HepG2 (cell line): ENCODE measurements around the gene EEF1E1. TPM values are rescaled to one million over a fixed set of nuclear protein-coding genes. Genes with fewer than 3 reads are reported as not detected.

Source experiments
- ATAC-seq: fragments of 200-7000 bp; cut with Tn5 transposase; 3 replicates; pipeline ENCODE4 v1.9.1; 2020; ENCODE audit warnings: mild to moderate bottlenecking, moderate library complexity
- BruUV-seq: library from RNA; stranded (reverse); fragments of 400-500 nt; replicated peaks from 2 replicates; lab custom pipeline; 2021; lab: Mats Ljungman, UMichigan
- CTCF ChIA-PET: fragments of 300-600 bp; formaldehyde crosslinking; extraction: SDS; loops from one replicate; lab custom pipeline; 2021; ENCODE audit warnings: low total read pairs, inconsistent platforms, low intra/inter-chr PET ratio; lab: Yijun Ruan, JAX
- POLR2A ChIA-PET: fragments of 350-600 bp; sonication (Branson Sonifier 250); formaldehyde crosslinking; loops from one replicate; lab custom pipeline; 2020; ENCODE audit warnings: antibody characterized with exemption, inconsistent platforms; lab: Yijun Ruan, JAX
- DNase-seq: peaks from one replicate; pipeline ENCODE4 v3.0.0-alpha.2; 2015; ENCODE audit warnings: low spot score
- FAIRE-seq: peaks from 3 replicates; lab custom pipeline; 2011; peaks lifted over from hg19 to GRCh38; lab: Jason Lieb, UNC
- H2AFZ ChIP-seq: one replicate; pipeline ENCODE4 v1.6.1; 2011; ENCODE audit warnings: low read length, inconsistent platforms
- H3K27ac ChIP-seq: fragments of 300-600 bp; 3 replicates; pipeline ENCODE4 v1.8.0; 2011; ENCODE audit warnings: mixed run types, mild to moderate bottlenecking, mixed read lengths, low read length, inconsistent platforms; ENCODE audit not compliant: insufficient read depth; ENCODE audit errors: extremely low read length
- H3K27me3 ChIP-seq, 2 experiments: fragments of 200-600 bp in 1 of 2; 2 replicates in 1 of 2; 3 replicates in 1 of 2; pipeline versions ENCODE4 v1.6.0 to v1.8.0; 2011; ENCODE audit warnings: low read length in 2 of 2, mild to moderate bottlenecking in 2 of 2, moderate library complexity in 2 of 2, inconsistent platforms in 1 of 2; ENCODE audit not compliant: insufficient read depth in 2 of 2, control insufficient read depth in 1 of 2
- H3K36me3 ChIP-seq, 2 experiments: fragments of 200-600 bp in 1 of 2; replicated peaks in 1 of 2; 2 replicates in 1 of 2; 3 replicates in 1 of 2; pipeline versions ENCODE4 v1.5.1 to v1.8.0; 2011; ENCODE audit warnings: low read length in 2 of 2, inconsistent platforms in 1 of 2; ENCODE audit not compliant: insufficient read depth in 2 of 2, control insufficient read depth in 1 of 2
- H3K4me1 ChIP-seq: 2 replicates; pipeline ENCODE4 v1.5.1; 2012; ENCODE audit warnings: low read length, inconsistent platforms; ENCODE audit not compliant: insufficient read depth
- H3K4me2 ChIP-seq: 2 replicates; pipeline ENCODE4 v1.6.0; 2011; ENCODE audit warnings: low read depth, low read length, inconsistent platforms
- H3K4me3 ChIP-seq, 3 experiments: fragments of 200-600 bp in 1 of 3; sonication (generic), shearing (Covaris generic) in 1 of 3; replicated peaks in 1 of 3; 2 replicates each; pipeline ENCODE4 v1.5.1; 2011 to 2016; ENCODE audit warnings: low read length in 3 of 3, inconsistent platforms in 2 of 3, low read depth in 2 of 3, mild to moderate bottlenecking in 2 of 3, control low read depth in 1 of 3, mixed read lengths in 1 of 3; ENCODE audit not compliant: insufficient read depth in 1 of 3
- H3K79me2 ChIP-seq: one replicate; pipeline ENCODE4 v1.6.1; 2011; ENCODE audit warnings: low read length, inconsistent platforms; ENCODE audit not compliant: insufficient read depth
- H3K9ac ChIP-seq: 2 replicates; pipeline ENCODE4 v1.6.0; 2011; ENCODE audit warnings: mild to moderate bottlenecking, low read depth, low read length, inconsistent platforms; ENCODE audit not compliant: insufficient read depth
- H3K9me3 ChIP-seq: 2 replicates; pipeline ENCODE4 v1.5.1; 2012; ENCODE audit warnings: mild to moderate bottlenecking, low read length
- H4K20me1 ChIP-seq: 2 replicates; pipeline ENCODE4 v1.6.0; 2011; ENCODE audit warnings: inconsistent platforms, mild to moderate bottlenecking, low read length, moderate library complexity; ENCODE audit not compliant: insufficient read depth
- BHLHE40 ChIP-seq: IDR thresholded peaks from 2 replicates; pipeline ENCODE4 v1.6.1; 2011; ENCODE audit warnings: low read length, improper control_type of control experiment
- FOXC1 ChIP-seq: sonication (generic); formaldehyde crosslinking; IDR thresholded peaks from 2 replicates; pipeline ENCODE4 v1.8.0; 2022; ENCODE audit warnings: mild to moderate bottlenecking, missing genetic modification reagents, borderline replicate concordance
- GABPA ChIP-seq, 2 experiments: IDR thresholded peaks; 2 replicates each; pipeline ENCODE4 v1.6.1; 2011 to 2016; ENCODE audit warnings: low read depth in 2 of 2, low read length in 1 of 2, missing biosample characterization in 1 of 2, missing genetic modification characterization in 1 of 2
- HMG20A ChIP-seq: IDR thresholded peaks from 2 replicates; pipeline ENCODE4 v1.6.1; 2016; ENCODE audit warnings: borderline replicate concordance
- HOXA5 ChIP-seq: sonication (generic); formaldehyde crosslinking; IDR thresholded peaks from 2 replicates; pipeline ENCODE4 v1.4.0; 2020; ENCODE audit warnings: missing genetic modification reagents
- MIXL1 ChIP-seq: IDR thresholded peaks from 2 replicates; pipeline ENCODE4 v1.6.1; 2016
- NCOA5 ChIP-seq: sonication (generic); formaldehyde crosslinking; IDR thresholded peaks from 2 replicates; pipeline ENCODE4 v1.4.0; 2020; ENCODE audit warnings: missing genetic modification reagents
- NONO ChIP-seq, 2 experiments: fragments of 450-650 bp in 1 of 2; sonication (generic) in 1 of 2; formaldehyde crosslinking in 1 of 2; IDR thresholded peaks in 1 of 2; conservative IDR thresholded peaks in 1 of 2; 2 replicates each; pipeline versions ENCODE4 v1.6.1 to v1.8.0; 2017 to 2022; ENCODE audit warnings: mild to moderate bottlenecking in 1 of 2, missing genetic modification reagents in 1 of 2, moderate library complexity in 1 of 2
- ONECUT2 ChIP-seq: sonication (generic); formaldehyde crosslinking; IDR thresholded peaks from 2 replicates; pipeline ENCODE4 v1.4.0; 2020; ENCODE audit warnings: missing genetic modification reagents
- TAF15 ChIP-seq: fragments of 200-400 bp; formaldehyde crosslinking; IDR thresholded peaks from one replicate; pipeline ENCODE4 v1.6.1; 2018; ENCODE audit warnings: mild to moderate bottlenecking, low read depth, low read length; ENCODE audit not compliant: poor library complexity, severe bottlenecking
- ZMAT3 ChIP-seq: sonication (generic); formaldehyde crosslinking; conservative IDR thresholded peaks from 2 replicates; pipeline ENCODE4 v1.7.0; 2021; ENCODE audit warnings: missing genetic modification reagents
- ZNF652 ChIP-seq: IDR thresholded peaks from 2 replicates; pipeline ENCODE4 v1.6.1; 2016; ENCODE audit warnings: low read depth, borderline replicate concordance
- ZNF703 ChIP-seq: sonication (generic); formaldehyde crosslinking; IDR thresholded peaks from 2 replicates; pipeline ENCODE4 v1.5.1; 2020; ENCODE audit warnings: missing genetic modification reagents, mild to moderate bottlenecking, moderate library complexity, borderline replicate concordance
- WGBS: methylation state at CpG from one replicate; pipeline ENCODE4 v1.1.6; 2017; ENCODE audit warnings: low lambda C conversion rate; 5-methylcytosine and 5-hydroxymethylcytosine counted together
- in situ Hi-C: cut with HindIII; loops from 2 replicates; pipeline ENCODE4 v1.10.0; 2017; ENCODE audit warnings: low pct_unique_long_range_greater_than_20kb; ENCODE audit not compliant: extremely low pct_ligation_motif_present
- intact Hi-C: fragments of 100-400 bp; cut with micrococcal nuclease; formaldehyde crosslinking; loops from one replicate; pipeline ENCODE4 v1.10.0; 2022; ENCODE audit not compliant: unreplicated experiment
- polyA plus RNA-seq, 8 experiments: library from polyadenylated mRNA; depleted of rRNA in 3 of 8; stranded (reverse) in 7 of 8; unstranded in 1 of 8; fragments of >200 nt; fragmentation: Illumina TruSeq in 4 of 8; extraction: Trizol in 4 of 8; gene quantifications; 2 replicates each; pipeline versions ENCODE4 v1.2.1 to v1.2.3, GENCODE V29; 2011 to 2016; ENCODE audit warnings: low read depth in 4 of 8, missing spikeins in 1 of 8, mixed read lengths in 1 of 8; ENCODE audit not compliant: insufficient read depth in 1 of 8
- total RNA-seq, 5 experiments: library from RNA; depleted of rRNA; stranded (reverse); fragments of >200 nt; fragmentation: Illumina TruSeq; extraction: Trizol; gene quantifications; 2 replicates each; pipeline ENCODE4 v1.2.3, GENCODE V29; 2016; ENCODE audit warnings: low read depth in 1 of 5
- TF ChIP-seq, protein P1 (sequence below): sonication (generic); formaldehyde crosslinking; IDR thresholded peaks from 2 replicates; pipeline ENCODE4 v1.5.0; 2020; ENCODE audit warnings: mild to moderate bottlenecking, missing genetic modification reagents, moderate library complexity
- TF ChIP-seq, protein P2 (sequence below): sonication (generic); formaldehyde crosslinking; IDR thresholded peaks from 2 replicates; pipeline ENCODE4 v1.4.0; 2020; ENCODE audit warnings: mild to moderate bottlenecking, missing genetic modification reagents
- TF ChIP-seq, protein P3 (sequence below), 2 experiments: sonication (generic) in 1 of 2; formaldehyde crosslinking in 1 of 2; IDR thresholded peaks; 2 replicates each; pipeline versions ENCODE4 v1.4.0 to v1.6.1; 2018 to 2020; ENCODE audit warnings: missing genetic modification reagents in 2 of 2, borderline replicate concordance in 1 of 2, low read depth in 1 of 2, mild to moderate bottlenecking in 1 of 2, missing biosample characterization in 1 of 2

The EEF1E1 gene
- total and polyA plus RNA-seq, 2 of the 13 experiments (the other 11 are each of a cell fraction or from before 2014, with no cell fraction given) = 128 to 188 TPM

DNA sequence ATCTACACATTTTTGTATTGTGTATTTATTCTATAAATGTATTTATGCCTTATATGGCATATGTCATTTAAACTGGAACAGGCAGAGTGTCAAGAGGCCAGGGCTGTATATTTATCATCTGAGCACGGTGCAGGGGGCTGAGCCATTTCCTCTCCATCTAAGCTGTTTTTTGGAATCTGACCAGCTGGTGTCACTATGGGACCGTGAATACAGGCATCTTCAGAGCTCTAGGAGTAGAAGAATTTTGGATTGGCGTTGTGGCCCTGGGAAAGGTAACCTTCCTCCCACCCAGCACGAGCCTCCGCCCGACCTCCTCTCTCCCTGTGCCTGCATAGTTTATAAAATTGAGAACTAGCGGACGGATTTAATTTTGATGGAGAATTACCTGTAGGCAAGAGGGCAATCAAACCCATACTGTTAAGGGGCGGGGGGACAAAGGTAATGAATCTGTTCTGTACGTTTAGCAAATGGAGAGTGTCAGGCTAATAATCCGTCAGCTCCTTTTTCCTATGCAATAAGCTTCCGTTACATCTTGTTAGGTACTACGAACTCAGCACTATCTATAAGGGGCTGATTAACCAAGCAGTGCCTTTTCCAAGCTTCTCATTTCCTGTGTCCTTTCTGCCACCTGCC is 29.0 kb upstream of the EEF1E1 start:
- ChIA-PET POLR2A (no interaction called here), CTCF (interaction anchor here (0.7 to 4.8 kb wide), 3 partner anchors 87 to 1282 kb away, joined by 3 to 92 read pairs (median 5); no protein-coding TSS in a partner anchor)
- Histone ChIP-seq H3K36me3 (no peaks in the 10 kb centered on the region), H3K9me3 (no peaks in the 10 kb centered on the region), H3K4me2 (no peak overlapping the region), H3K4me3 (no peak overlapping the region), H3K27ac (no peak overlapping the region), H3K4me1 (peaks cover 4% of the 10 kb centered on the region), H3K79me2 (no peaks in the 10 kb centered on the region), H4K20me1 (no peaks in the 10 kb centered on the region), H2AFZ (no peak overlapping the region), H3K9ac (no peak overlapping the region), H3K27me3 (peaks cover 0 to 4% of the 10 kb centered on the region in 2 experiments; a peak in 1 of 5 replicates)
- DNase-seq (peak; percentile 77), ATAC-seq (peak; percentile 97), FAIRE-seq (peak; percentile 65)
- in situ Hi-C loops = loop anchor here (5.0 kb wide), 1 partner anchor 91 kb away; no protein-coding TSS in a partner anchor
- 29% methylated on average over 13 of the region's 13 CpGs for WGBS
- BruUV-seq = no TSS peak
- intact Hi-C loops = loop anchor here (1.0 to 2.0 kb wide), 3 partner anchors 67 to 1281 kb away; partner anchors contain the start of gene BLOC1S5
- TF ChIP-seq, protein P1, sequence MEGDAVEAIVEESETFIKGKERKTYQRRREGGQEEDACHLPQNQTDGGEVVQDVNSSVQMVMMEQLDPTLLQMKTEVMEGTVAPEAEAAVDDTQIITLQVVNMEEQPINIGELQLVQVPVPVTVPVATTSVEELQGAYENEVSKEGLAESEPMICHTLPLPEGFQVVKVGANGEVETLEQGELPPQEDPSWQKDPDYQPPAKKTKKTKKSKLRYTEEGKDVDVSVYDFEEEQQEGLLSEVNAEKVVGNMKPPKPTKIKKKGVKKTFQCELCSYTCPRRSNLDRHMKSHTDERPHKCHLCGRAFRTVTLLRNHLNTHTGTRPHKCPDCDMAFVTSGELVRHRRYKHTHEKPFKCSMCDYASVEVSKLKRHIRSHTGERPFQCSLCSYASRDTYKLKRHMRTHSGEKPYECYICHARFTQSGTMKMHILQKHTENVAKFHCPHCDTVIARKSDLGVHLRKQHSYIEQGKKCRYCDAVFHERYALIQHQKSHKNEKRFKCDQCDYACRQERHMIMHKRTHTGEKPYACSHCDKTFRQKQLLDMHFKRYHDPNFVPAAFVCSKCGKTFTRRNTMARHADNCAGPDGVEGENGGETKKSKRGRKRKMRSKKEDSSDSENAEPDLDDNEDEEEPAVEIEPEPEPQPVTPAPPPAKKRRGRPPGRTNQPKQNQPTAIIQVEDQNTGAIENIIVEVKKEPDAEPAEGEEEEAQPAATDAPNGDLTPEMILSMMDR (CRISPR knock-in tag) = peak; percentile 90
- TF ChIP-seq ZNF652 (CRISPR knock-in tag) (no peak), NONO (IDR thresholded peaks at IDR 0.05) (no peak), NONO (CRISPR knock-in tag; conservative IDR thresholded peaks at IDR 0.05) (no peak), NCOA5 (CRISPR knock-in tag) (no peak), ZMAT3 (no peak), MIXL1 (no peak; the same call in 1 of the 2 replicates), BHLHE40 (no peak), ONECUT2 (CRISPR knock-in tag) (no peak), HOXA5 (CRISPR knock-in tag) (no peak), ZNF703 (CRISPR knock-in tag) (no peak), TAF15 (no peak), GABPA (IDR thresholded peaks at IDR 0.05; ENCODE audit: low read depth, low read length) (no peak), GABPA (CRISPR knock-in tag; IDR thresholded peaks at IDR 0.05; ENCODE audit: low read depth) (no peak), HMG20A (no peak), FOXC1 (CRISPR knock-in tag) (no peak)
- TF ChIP-seq, protein P2, sequence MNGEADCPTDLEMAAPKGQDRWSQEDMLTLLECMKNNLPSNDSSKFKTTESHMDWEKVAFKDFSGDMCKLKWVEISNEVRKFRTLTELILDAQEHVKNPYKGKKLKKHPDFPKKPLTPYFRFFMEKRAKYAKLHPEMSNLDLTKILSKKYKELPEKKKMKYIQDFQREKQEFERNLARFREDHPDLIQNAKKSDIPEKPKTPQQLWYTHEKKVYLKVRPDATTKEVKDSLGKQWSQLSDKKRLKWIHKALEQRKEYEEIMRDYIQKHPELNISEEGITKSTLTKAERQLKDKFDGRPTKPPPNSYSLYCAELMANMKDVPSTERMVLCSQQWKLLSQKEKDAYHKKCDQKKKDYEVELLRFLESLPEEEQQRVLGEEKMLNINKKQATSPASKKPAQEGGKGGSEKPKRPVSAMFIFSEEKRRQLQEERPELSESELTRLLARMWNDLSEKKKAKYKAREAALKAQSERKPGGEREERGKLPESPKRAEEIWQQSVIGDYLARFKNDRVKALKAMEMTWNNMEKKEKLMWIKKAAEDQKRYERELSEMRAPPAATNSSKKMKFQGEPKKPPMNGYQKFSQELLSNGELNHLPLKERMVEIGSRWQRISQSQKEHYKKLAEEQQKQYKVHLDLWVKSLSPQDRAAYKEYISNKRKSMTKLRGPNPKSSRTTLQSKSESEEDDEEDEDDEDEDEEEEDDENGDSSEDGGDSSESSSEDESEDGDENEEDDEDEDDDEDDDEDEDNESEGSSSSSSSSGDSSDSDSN (CRISPR knock-in tag) = no peak
- TF ChIP-seq, protein P3, sequence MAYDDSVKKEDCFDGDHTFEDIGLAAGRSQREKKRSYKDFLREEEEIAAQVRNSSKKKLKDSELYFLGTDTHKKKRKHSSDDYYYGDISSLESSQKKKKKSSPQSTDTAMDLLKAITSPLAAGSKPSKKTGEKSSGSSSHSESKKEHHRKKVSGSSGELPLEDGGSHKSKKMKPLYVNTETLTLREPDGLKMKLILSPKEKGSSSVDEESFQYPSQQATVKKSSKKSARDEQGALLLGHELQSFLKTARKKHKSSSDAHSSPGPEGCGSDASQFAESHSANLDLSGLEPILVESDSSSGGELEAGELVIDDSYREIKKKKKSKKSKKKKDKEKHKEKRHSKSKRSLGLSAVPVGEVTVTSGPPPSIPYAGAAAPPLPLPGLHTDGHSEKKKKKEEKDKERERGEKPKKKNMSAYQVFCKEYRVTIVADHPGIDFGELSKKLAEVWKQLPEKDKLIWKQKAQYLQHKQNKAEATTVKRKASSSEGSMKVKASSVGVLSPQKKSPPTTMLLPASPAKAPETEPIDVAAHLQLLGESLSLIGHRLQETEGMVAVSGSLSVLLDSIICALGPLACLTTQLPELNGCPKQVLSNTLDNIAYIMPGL (CRISPR knock-in tag; IDR thresholded peaks at IDR 0.05; ENCODE audit: borderline replicate concordance in 1 of 2, low read depth in 1 of 2) = 0 out of 4 replicates have a peak, but pooled peaks of 1 of the 2 experiments have one; percentile 45
